ACHN (cell line): Measurements from ENCODE around the gene TNRC6C.
"Not testable (repeated sequence)": the region's sequence is repeated elsewhere in the genome, so short reads cannot be mapped to it uniquely, and the experiment has no call there.

Source experiments
- DNase-seq: peaks from one replicate; pipeline ENCODE4 v3.0.0-alpha.2; 2015
- in situ Hi-C: cut with HindIII; loops from 2 replicates; pipeline ENCODE4 v1.10.0; 2017; ENCODE audit warnings: low sequenced_read_pairs, low pct_ligation_motif_present, low pct_unique_long_range_greater_than_20kb

Gene TNRC6C

DNA sequence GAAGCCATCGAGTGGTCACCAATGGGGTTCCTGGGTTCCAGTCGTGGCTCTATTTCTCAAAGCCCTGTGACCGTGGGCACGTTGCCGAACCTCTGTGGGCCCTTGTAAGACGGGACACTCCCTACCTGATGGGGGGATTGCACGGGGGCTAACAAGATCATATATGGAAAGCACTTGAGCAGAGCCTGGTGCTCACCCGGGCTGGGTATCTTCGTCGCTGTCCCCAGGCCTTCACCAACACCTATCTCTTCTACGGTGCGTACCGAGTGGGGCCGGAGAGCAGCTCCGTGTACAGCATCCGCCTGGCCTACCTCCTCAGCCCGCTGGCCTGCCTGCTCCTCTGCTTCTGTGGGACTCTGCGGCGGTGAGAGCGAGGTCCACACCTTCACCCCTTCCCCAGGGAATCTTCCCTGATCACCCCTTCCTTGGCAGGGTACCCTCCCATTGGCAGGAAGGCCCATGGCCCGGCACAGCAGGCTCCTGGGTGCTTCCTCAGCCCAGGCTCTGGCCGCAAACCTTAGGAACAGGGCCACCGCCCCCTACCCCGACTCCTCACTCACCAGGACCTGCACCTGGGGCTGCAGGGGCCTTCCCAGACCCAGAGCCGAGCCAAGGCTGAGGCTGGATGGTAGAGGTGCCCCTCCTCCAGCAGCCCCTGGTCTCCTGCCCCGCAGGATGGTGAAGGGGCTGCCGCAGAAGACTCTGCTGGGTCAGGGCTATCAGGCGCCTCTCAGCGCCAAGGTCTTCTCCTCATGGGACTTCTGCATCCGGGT is 174.9 kb downstream of the TNRC6C start:
- in situ Hi-C loops, result no loop called here
- no peak for DNase-seq

DNA sequence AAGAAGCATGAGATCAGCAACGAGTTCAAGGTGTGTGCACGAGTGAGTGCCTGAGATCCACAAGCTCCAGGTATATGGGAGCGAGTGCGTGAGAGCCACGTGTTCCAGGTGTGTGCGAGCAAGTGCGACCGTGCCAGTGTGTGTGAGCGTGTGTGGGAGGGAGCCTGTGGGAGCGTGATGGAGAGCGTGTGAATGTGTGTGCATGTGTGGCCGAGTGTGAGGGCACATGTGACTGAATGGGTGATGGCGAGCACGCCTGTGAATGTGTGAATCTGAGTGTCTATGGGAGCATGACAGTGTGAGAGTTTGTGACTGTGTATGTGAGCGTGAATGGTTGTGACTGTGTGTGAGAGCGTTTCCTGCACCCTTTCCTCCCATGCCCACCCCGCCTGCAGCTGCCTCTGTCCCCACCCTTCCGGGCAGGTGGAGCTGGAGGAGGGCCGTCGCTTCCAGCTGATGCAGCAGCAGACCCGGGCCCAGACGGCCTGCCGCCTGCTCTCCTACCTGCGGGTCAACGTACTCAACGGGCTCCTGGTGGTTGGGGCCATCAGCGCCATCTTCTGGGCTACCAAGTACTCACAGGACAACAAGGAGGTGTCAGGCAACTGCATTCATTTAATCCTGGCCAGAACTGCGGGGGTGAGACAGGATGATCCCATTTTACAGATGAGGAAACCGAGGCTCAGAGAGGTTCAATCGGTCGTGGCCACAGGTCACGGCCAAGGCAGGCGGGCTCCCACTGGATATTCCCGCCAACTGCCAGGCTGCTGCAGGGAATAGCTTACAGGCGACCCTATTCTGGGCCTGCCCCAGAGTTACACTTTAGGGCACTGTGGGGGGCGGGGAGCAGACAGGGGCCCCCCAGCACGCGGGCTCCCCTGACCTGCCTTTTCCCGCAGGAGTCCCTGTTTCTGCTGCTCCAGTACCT is 175.7 kb downstream of the TNRC6C start:
- in situ Hi-C loops, result no loop called here

DNA sequence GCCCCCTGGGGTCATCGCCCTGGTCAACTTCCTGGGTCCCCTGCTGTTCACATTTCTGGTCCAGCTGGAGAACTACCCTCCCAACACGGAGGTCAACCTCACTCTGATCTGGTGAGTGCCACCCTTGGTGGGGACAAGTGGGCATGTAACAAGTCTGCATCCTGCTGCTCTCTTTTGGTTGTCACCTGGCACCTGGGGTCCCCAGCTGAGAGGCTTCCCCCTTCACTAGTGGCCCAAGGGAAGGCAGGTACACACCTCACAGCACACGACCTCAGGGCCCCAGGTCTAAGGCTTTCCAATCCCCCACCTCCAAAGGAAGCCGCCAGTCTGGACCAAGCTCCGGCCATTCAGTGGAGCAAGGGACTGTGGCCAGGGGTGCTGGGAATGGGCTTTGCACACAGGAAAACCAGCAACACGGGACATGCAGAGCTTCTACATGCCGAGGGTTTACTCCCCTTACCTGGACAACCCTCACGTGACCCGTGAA is 176.4 kb downstream of the TNRC6C start:
- no peak for DNase-seq
- in situ Hi-C loops, result no loop called here

More for the DNA sequence above, 175.7 kb downstream of the TNRC6C start:
- DNase-seq, result peak; percentile 72

DNA sequence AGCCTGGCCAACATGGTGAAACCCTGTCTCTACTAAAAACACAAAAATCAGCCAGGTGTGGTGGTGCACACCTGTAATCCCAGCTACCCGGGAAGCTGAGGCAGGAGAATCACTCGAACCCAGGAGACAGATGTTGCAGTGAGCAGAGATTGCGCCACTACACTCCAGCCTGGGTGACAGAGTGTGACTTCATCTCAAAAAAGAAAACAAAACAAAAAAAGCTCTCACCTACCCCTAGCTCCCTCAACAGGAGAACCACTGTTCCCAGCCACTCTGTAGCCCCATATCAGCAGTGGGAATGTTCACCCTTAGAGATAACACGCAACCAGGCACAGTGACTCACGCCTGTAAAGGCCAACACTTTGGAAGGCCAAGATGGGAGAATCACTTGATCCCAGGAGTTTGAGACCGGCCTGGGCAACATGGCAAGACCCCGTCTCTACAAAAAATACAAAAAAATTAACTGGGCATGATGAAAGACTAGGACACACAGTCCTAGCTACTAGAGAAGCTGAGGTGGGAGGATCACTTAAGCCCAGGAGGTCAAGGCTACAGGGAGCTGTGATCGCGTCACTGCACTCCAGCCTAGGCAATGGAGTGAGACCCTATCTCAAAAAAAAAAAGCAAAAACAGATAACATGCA is 177.5 kb downstream of the TNRC6C start:
- in situ Hi-C loops, result no loop called here
- DNase-seq, result no peak

DNA sequence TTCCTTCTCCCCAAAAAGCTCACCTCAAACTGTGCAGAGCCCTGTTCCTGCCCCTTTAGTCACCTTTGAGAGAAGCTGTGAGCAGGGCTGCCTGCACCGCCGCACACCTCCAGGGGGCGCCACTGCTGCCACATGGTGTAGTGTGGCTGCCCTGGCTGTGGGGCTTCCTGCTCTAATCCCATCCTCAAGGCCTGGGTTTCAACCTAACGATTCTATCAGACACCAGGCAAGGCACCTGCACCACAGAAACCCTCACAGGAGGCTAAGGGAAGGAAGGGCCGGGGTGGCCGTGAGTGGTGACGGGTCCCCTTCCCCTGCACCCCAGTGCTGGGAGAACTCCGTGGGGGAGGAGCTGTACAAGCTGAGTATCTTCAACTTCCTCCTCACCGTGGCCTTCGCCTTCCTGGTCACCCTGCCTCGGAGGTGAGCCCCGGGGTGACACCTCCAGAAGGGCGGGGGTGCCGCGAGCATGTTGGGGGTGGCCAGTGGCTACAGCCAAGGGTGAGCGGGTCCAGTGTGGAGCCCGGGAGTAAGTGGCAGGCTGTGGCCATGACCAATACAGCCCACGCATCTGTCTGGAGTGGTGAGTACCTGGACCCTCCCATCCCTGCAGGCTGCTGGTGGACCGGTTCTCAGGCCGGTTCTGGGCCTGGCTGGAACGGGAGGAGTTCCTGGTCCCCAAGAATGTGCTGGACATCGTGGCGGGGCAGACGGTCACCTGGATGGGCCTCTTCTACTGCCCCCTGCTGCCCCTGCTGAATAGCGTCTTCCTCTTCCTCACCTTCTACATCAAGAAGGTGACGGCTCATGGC is 179.1 kb downstream of the TNRC6C start:
- in situ Hi-C loops, result no loop called here
- no peak for DNase-seq

DNA sequence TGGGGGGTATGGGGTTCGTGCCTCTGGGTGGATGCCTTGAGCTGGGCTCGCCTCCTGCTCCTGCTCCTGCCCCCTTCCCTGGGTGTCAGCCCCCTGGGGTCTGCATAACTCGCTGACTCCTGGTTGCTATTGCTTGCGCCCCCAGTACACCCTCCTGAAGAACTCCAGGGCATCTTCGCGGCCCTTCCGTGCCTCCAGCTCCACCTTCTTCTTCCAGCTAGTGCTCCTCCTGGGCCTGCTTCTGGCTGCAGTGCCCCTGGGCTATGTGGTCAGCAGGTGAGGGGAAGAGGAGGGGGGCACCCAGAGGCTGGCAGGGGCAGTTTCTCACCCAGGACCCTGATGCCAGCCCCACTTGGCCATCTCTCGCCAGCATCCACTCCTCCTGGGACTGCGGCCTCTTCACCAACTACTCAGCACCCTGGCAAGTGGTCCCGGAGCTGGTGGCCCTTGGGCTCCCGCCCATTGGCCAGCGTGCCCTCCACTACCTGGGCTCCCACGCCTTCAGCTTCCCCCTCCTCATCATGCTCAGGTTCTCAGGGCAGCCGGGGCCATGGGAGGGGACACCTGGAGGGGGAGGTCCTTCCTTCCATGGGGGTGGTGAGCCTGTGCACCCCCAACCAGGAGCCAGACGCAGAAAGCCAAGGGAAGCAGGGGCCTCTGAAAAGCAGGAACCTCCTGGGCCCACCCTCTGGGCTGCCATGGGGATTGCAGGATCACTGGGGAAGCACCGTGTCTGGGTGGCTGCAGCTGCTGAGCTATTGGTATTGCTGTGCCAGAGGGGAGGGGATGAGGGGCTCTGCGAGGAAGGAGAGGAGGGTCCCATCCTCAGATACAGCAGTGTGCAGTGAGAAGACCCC is 179.9 kb downstream of the TNRC6C start:
- in situ Hi-C loops, result no loop called here
- no peak for DNase-seq

DNA sequence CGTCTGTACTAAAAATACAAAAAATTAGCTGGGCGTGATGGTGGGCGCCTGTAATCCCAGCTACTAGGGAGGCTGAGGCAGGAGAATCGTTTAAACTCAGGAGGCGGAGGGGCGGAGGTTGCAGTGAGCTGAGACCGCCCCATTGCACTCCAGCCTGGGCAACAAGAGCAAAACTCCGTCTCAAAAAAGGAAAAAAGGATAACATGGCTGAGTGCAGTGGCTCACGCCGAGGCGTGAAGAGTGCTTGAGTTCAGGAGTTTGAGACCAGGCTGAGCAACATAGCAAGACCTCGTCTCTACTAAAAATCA is 181.3 kb downstream of the TNRC6C start:
- DNase-seq, in situ Hi-C loops: not testable (repeated sequence)

DNA sequence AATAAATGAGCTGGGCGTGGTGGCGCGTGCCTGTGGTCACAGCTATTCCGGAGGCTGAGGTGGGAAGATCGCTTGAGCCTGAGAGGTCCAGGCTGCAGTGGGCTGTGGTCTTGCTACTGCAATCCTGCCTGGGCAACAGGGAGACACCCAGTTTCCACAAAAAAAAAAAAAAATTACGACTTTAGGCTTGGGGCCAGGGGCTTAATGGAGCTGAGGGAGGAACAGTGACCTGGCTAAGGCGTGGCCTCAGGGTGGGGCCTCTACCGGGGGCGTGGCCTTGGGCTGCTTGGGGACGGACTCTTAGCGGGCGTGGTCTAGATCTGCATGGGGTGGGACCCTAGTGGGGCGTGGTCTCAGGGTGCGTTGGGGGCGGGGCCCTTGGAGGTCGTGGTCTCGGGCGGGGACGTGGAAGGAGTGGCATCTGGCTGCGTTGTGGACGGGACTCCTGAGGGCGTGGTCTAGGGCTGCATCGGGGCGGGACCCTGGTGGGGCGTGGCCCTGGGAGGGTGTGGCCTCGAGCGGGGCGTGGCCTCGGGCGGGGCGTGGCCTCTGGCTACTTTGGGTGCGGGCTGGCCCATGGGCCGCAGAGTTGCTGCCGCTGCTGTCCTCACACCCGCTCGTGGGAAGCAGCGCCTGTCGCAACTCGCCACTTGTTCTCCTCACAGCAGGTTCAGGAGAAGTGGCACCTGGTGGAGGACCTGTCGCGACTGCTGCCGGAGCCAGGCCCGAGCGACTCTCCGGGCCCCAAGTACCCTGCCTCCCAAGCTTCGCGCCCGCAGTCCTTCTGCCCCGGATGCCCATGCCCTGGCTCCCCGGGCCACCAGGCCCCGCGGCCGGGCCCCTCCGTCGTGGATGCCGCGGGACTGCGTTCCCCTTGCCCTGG is 181.9 kb downstream of the TNRC6C start:
- in situ Hi-C loops, result no loop called here
- DNase-seq, result peak; percentile 95

DNA sequence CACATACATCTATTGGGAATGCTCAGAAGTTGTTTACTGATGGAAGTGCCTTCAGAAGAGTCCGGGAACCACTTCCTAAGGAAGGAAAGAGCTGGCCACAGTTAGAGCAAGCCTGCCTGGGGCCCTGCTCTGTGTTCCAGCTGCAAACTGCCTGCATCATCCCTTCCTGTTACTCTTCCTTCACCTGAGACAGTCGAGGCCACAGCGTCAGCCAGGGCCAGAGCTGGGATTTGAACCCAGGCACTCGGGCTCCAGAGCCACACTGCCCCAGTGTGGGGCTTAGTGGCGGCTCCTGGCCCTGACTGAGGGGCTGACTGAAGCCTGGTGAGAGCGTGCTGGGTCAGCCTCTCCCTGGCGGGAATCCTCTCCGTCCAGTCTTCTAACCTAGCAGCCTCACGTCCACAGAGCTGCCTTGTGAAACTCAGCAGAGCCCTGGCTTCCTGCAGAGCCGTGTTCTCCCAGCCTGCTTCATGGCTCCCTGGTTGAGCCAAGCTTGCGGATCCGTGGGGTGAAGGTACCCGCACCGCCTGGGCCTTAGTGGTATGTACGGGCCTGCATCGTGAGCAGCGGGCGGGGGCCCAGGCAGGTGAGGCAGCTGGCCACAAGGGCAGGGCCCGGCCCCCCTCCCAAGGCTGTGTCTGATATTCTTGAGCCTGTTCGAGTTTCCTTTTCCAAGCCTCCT is 183.1 kb downstream of the TNRC6C start:
- DNase-seq, result no peak
- in situ Hi-C loops, result no loop called here

DNA sequence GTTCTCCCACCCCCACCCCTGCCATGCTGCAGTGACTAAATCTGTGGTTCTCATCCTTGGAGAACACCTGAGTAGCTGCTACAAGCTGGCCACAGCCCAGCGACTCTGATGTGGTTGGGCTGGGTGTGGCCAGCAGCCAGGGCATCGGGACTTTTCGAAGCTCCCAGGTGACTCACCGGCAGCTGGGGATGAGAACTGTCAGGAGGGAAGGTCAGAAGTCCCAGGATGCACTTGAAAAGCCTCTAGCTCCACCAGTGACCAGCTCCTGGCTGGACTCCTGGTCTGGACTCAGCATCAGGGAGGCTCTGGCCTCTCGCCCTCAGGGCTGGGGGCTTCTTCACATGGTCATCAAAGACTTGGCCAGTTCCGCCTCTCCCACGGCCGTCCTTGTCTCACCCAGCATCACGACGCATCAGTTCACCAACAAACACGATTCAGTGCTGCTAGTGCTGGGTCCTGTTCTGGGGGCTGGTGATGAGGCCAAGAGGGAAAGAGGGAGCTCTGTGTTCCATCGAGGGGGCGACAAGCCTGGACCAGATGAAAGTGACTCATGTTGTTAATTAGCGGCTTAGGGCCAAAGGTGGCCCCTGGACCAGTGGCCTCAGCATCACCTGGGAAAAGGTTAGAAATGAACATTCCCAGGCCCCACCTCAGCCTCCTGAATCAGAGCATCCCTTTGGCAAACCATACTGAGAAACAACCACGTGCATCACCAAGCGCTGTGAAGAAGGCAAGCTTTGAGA is 183.8 kb downstream of the TNRC6C start:
- peak; percentile 76 for DNase-seq
- in situ Hi-C loops, result no loop called here

DNA sequence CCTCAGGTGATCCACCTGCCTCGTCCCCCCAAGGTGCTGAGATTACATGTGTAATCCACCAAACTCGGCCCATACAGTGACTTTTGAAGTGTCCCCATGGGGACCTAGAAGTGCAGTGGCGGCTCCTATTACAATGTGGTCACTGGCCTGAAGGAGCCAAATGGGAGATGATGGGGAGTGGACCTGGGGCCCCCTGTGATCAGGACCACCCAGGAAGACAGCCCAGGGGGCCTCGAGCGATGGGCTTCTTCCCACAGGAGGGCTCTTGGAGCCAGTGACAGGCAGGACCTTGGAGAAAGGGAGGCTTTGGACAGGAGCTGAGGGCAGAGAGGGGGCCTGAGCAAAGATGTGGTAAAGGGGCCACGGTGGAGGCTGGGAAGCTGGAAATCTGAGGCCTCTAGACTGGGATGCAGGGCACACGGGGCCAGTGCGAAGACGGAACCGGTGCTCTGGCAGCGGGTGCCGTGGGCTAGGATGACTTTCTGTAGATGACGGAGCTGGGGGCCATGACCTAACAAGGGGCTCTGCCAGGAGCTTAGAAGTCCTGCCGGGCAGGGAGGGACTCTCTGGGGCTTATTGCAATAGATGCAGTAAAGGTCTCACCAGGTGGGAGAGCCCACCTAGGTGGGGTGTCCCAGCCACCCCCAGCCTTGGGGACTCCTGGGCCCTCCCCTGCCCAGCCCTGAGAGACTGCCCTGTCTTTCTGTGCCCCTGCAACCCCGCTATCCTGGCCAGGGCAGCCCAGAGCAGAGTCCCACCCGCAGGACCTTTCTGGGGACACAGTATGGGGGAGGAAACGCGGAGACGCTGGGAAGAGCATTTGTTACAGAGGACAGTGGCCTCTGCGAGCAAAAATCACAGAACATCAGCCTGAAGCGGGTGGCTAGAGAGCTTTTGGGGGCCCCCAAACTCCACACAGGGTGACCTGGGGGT is 185.0 kb downstream of the TNRC6C start:
- in situ Hi-C loops, result no loop called here

DNA sequence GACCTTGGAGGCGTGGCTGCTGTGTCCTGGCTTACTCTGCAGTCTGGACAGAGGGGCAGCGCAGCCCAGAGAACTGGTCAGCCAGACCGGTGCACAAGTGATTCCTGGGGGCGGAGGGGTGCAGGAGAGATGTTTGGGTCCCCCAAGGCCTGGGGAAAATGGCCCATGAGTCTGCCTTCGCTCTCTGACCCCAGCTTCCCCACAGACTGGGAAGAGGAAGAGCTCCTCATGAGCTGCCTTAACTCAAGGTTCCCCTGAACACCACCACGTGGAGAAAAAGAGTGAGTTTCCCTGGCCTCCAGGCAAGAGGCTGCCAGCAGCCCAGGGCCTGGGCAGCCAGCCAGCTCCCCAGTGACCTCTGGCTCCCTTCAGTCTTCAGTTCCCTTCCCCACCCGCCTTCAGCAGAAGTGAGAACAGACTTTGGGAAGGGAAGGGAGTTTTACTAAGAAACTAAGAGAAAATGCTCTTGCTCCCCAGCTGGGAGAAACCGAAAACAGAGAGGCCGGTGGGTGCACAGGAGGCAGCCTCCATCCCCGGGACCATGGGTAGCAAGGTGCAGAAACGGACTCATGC is 185.7 kb downstream of the TNRC6C start:
- DNase-seq, result peak; percentile 80
- in situ Hi-C loops, result no loop called here

More for the DNA sequence above, 185.0 kb downstream of the TNRC6C start:
- no peak for DNase-seq

DNA sequence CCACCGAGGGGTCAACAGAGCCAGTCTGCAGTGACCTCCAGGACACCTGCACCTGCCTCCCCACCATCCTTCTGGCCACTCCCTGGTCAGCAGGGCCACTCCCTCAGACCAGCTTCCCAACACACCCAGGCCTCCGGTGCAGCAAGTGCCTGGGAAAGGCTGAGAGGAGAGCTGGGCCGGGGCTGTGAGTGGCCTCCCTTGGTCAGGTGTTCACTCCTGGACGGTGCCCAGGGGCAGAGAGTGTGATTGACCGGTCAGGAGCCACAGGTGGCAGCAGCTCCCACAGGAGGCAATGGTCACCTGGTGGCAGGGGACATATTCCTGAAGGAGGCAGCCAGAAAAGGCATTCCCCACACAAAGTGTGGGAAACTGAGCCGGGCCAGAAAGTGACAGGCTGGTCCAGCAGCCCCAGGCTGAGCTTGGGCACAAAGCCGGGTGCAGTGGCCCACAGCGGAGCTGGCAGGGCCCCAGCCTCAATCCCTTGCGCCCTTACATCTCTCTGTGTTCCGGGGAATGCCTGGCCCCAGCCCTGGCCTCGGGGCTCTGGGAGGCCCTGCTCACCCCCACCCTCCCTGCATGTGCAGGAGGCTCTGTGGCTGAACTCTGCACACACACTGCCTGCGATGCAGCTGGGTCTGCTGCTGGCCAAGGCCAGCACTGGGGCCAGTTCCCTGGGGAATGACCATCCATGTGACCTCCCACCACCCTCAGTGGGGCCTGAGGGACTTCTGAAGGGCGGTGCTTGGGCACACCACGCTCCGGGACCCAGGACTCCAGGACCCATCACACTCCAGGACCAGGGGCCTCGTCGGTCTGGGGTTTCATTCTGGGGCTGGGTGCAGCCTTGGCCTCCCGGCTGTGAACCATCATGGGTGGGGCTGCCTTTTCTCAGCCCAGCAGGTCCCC is 186.5 kb downstream of the TNRC6C start:
- in situ Hi-C loops, result no loop called here
- DNase-seq, result peak; percentile 30
